GM18520 (cell line): Measurements from ENCODE around the gene FAM120B.
"Not testable (repeated sequence)": the region's sequence is repeated elsewhere in the genome, so short reads cannot be mapped to it uniquely, and the experiment has no call there.

ENCODE experiments used
- ATAC-seq: cut with Tn5 transposase; IDR thresholded peaks from one replicate; pipeline ENCODE4 v1.9.1; 2021; ENCODE audit not compliant: unreplicated experiment

Gene FAM120B

DNA sequence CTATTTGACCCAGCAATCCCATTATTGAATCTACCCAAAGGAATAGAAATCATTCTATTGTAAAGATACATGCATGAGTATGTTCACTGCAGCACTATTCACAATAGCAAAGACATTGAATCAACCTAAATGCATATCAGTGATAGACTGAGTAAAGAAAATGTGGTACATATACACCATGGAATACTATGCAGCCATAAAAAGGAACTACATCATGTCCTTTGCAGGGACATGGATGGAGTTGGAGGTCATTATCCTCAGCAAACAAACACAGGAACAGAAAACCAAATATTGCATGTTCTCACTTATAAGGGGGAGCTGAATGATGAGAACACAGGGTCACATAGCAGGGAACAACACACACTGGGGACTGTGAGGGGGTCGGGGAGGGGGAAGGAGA, 48.6 kb downstream of the FAM120B start:
- not testable (repeated sequence) for ATAC-seq

- ATAC-seq, result no peak
Measured at GRCh38 chr6:170355661-170356060, 49.1 kb downstream of the FAM120B start.

DNA sequence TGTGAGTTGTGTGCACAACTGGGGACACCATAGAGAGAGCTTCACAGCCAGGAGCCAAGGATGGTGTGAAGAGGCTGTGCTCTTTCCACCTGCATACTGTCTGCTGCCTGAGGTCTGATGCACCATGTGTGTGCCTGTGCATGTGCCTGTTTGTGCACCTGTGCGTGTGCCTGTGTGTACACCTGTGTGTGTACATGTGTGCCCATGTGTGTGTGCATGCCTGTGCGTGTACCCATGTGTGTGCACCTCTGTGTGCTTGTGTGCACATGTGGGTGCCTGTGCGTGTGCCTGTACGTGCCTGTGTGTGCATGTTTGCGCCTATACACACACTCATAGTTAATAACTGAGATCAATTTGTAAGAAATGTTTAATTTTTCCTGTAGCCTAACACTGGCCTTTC, 51.3 kb downstream of the FAM120B start:
- ATAC-seq, result no peak

- ATAC-seq, result no peak
Measured at GRCh38 chr6:170358496-170358895, 51.9 kb downstream of the FAM120B start.

DNA sequence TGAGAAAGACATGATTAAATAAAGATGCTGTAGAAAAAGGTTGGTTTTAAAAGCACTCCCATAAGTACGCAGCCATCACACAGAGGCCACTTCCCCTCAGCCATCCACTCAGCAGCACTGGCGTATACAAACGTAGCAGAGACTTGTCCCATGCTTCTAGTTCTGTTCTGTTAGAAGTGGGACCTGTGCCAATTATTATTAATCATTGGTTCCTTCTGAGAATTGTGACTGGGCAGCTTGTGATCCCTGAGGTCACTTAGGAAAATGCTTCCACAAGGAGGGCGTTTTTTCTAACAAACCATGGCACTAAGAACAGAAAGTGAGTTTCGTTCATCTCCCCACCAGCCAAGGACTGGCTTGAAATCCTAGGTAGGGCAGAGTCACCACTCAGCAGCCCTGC, 53.9 kb downstream of the FAM120B start:
- no peak for ATAC-seq

DNA sequence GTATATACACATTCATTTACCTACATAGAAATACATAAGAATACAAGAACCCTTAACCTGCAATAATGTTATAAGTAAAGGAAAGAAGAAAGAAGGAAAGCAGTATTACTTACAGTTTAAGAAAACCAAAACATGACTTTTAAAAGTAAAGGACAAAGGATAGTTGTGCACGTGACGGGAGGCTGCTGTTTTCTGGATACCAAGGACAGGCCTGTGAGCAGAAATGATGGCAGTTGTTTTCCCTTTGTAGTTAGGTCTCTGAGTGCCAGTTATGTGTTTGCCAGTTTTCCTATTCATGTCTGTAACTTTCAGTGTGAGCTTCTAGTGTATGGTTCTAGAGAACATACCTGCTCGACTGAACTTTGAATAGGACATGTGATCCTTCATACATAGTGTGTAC, 54.8 kb downstream of the FAM120B start:
- ATAC-seq, result no peak

DNA sequence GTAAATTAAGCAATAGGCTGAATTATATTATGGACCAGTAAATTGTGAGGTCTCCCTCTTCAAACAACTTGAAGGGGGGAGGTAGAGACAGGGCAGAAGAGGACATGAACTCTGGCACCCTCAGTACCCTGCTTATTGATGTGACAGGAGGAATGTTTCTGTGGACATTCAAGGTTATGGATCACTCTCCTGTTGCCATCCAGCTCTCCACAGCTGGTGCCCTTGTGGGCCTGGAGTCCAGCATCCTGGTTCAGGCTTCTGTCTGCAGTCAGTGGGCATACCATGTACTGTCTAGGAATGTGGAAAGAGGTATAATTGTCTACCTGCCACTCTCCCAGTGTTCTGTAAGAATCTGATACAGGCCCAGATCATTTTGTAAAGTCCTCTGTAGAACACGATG, 55.6 kb downstream of the FAM120B start:
- ATAC-seq, result no peak

GRCh38 chr6:170363255-170363654, 56.7 kb downstream of the FAM120B start:
- no peak for ATAC-seq

GRCh38 chr6:170365121-170365520, 58.6 kb downstream of the FAM120B start:
- ATAC-seq, result no peak

GRCh38 chr6:170365593-170365992, 59.0 kb downstream of the FAM120B start:
- ATAC-seq, result no peak

- ATAC-seq, result no peak
Measured at GRCh38 chr6:170366248-170366960, 59.8 kb downstream of the FAM120B start.

DNA sequence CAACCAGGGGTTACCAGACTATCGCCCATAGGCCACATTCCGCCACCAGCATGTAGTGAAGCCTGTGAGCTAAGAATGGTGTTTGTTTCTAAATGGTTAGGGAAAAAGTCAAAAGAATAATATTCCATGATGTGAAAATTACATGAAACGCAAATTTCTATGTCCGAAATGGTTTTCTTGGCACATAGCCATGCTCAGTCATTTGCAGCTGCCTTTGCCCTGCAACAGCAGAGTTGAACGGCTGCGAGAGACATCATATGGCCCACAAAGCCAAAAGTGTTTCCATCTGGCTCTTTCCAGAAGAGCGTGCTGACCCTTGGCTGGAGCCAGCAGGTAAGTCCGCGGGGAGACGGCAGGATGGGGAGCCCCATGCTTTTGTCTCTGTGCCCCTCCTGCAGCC, 60.7 kb downstream of the FAM120B start:
- no peak for ATAC-seq

DNA sequence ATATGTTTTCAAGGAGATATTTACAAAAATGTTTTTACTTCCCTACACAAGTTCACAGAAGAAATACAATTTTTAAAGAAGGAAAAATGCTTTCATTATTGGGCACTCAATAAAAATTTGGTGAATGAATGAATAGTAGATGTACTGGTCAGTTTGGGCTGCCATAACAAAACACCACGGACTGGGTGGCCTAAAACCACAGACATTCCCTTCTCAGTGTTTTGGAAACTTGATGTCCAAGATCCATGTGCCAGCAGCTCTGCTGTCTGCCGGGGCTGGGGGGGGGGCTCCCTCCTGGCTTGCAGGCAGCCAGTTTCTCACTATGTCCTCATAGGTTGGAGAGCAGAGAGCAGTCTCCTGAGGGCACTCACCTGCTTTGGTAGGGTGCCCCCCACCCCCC, 62.0 kb downstream of the FAM120B start:
- no peak for ATAC-seq

DNA sequence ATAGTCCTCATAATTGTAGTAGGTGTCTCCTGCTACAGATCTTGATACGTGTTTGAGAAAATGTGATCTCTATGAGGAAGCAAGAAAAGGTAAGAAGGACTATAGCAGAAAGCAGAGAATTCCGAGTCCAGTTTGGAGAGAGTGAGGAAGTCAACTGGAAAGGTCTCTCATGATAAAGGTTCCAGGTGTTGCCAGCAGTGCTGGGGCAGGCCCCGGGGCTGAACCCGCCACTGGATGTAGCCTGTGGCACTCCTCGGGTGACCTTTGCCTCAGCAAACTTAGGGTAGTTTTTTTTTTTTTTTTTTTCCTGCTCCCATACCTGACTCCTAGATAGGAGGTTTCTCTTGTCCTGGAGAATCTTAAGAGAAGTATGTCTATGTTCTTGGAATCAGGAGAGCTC, 62.8 kb downstream of the FAM120B start:
- no peak for ATAC-seq

DNA sequence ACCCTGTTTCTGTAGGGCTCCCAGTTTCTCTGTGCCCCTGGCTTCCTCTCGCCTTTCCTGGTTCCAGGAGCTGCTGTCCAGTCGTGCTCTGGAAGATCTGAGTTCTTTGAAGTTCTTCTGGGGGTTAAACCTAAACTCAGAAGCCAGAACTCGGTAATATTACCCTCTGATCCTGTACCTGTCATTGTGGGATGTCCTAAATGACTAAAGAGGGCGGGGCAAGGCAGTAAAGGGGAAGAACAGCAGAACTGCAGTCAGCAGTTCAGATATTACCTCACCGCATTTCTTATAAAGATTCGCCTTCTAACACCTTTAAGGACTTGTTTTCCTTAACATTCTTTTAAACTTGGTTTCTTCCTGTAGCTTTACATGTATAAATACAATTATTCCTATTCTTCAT, 63.9 kb downstream of the FAM120B start:
- no peak for ATAC-seq

DNA sequence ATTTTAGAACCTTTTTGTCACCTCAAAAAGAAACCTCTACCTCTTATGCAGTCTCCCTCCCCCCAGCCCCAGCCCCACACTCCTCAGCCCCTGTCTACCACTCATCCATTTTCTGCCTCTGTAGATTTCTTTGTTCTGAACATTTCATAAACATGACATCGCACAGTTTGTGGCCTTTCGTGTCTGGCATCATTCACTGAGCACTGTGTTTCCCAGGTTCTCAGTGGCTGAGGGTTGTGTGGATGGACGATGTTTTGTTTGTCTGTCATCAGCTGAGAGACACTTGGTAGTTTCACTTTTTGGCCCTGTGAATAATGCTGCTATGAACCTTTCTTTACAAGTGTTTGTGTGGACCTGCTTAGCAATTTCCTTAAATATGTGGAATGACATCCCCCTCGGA, 64.5 kb downstream of the FAM120B start:
- ATAC-seq, result no peak

- ATAC-seq, result no peak
Measured at GRCh38 chr6:170371588-170371987, 65.0 kb downstream of the FAM120B start.

GRCh38 chr6:170372380-170373325, 66.1 kb downstream of the FAM120B start:
- no peak for ATAC-seq

- ATAC-seq, result no peak
Measured at GRCh38 chr6:170374571-170375444, 68.2 kb downstream of the FAM120B start.

DNA sequence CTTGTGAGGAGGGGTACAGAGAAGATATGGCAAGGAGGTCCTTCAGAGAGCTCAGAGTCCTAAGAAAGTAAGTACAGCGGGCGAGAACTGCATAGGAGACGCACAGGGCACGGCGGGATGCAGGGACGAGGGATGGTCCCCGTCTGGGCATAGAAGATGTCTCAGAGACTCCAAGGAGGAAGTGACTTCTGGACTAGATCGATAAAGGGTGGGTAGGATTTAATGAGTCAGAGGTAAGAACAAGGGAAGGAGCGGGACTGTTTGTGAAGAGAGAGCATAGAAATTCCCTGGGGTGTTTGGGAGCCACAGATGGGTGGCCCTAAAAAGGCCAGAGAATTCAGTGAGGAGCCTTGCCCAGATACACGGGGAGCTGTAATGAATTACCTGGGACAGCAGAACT, 69.1 kb downstream of the FAM120B start:
- ATAC-seq, result no peak

DNA sequence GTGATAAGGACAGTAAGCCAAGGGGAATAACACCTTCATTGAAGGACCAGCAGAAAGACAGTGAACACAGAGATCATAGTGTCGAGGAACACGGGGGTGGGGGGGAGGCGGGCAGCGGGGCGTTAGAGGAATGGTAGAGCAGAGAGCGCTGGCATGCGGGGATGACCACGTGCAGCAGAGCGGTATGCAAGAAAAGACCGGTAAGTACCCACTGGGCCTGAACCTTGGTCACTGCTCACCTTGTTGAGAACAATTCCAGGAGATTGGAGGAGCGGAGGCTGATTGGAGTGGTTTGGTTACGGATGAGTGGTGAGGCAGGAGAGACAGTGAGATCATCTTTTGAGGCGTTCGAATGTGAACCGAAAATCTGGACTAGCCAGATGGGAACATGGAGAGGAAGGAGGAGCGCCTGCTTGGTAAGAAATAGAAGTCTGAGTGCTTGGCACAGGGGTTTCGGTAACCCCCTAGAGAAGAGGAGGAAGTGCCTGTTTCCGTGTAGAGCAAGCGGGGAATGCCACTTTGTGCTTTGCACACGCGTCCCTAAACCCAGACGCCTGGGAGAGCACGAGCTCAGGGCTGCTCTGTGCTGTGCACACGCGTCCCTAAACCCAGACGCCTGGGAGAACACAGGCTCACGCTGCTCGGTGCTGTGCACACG, 70.0 kb downstream of the FAM120B start:
- ATAC-seq, result no peak
